ENCODE measurements around the gene MMP17.

The MMP17 gene

DNA sequence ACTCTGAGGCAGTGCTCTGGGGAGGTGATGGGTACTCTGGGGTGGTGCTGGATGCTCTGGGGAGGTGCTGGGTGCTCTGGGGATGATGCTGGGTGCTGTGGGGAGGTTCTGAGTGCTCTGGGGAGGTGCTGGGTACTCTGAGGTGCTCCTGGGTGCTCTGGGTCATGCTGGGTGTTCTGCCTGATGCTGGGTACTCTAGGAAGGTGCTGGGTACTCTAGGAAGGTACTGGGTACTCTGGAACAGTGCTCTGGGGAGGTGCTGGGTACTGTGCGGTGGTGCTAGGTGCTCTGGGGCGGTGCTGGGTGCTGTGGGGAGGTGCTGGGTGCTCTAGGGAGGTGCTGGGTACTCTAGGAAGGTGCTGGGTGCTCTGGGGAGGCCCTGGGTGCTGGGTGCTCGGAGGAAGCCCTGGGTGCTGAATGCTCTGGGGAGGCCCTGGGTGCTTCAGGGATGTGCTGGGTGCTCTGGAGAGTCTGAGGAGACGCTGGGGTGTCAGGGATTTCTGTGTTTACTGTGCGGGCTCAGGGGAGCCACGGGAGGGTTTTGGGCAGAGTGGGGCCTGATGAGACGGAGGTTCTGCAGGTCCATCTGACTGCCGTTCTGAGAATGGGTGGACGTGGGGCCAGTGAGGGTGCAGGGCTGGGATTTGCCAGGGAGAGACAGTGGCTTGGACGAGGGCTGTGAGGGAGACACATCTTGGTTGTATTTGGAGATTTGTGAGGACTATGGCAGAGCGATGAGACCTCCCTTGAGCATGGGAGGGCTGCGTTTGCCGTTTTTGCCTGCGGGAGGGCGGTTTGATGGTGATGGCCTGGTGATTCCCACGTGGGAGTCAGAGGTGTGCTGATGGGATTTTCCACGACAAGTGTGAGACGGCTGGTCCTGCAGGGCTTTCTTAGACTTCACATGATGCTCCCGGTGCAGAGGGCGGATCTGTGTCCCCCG lies 30.0 kb downstream of the MMP17 start:
- Histone ChIP-seq H3K4me3 (ENCODE audit: low read depth, low read length) (no peak overlapping the region), H3K9me3 (no peaks in the 10 kb centered on the region), H3K4me1 (peaks cover 8% of the 10 kb centered on the region), H3K27me3 (no peaks in the 10 kb centered on the region), H3K36me3 (no peaks in the 10 kb centered on the region)
- TF ChIP-seq, protein P1, sequence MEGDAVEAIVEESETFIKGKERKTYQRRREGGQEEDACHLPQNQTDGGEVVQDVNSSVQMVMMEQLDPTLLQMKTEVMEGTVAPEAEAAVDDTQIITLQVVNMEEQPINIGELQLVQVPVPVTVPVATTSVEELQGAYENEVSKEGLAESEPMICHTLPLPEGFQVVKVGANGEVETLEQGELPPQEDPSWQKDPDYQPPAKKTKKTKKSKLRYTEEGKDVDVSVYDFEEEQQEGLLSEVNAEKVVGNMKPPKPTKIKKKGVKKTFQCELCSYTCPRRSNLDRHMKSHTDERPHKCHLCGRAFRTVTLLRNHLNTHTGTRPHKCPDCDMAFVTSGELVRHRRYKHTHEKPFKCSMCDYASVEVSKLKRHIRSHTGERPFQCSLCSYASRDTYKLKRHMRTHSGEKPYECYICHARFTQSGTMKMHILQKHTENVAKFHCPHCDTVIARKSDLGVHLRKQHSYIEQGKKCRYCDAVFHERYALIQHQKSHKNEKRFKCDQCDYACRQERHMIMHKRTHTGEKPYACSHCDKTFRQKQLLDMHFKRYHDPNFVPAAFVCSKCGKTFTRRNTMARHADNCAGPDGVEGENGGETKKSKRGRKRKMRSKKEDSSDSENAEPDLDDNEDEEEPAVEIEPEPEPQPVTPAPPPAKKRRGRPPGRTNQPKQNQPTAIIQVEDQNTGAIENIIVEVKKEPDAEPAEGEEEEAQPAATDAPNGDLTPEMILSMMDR (IDR thresholded peaks at IDR 0.05; ENCODE audit: low read depth, low read length) = no peak
- peak; percentile 6 for DNase-seq

DNA sequence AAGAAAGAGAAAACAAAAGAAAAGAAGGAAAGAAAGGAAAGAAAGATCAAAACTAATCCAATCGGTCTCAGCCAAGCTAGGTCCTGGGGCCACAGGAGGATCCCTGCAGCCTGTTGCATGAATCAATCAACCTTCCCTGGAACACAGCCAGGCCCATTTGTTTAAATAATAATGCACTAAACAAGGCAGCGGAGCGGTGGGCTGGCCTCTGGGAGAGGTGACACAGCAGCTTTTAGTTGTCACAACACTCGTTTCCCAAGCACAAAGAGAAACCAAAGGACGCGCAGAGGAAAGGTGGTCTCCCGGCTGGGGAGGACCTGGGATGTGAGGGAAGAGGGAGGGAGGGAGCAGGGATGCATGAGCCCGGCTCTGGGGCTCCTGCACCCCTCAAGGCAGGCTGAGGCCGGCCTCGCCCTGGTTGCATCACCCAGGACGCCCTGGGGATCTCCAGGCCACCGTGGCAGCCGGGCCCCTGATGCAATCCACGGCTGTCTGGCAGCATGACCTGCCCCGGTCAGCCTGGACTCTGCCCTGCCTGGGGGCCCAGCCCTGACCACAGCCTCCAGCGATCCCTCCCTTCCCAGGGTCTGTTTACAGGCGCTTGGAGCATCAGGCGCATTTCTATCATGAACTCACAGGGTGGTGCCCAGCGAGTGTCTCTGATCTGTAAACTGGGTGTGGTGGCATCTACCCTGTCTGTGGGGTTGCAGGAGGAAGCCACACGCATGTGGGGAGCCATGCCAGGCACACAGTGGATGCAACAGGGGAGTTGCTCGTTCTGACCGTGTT lies 32.5 kb downstream of the MMP17 start:
- no peaks in the 10 kb centered on the region for H3K9me3 ChIP-seq
- TF ChIP-seq, protein P1 (IDR thresholded peaks at IDR 0.05; ENCODE audit: low read depth, low read length) = no peak
- peak; percentile 68 for DNase-seq
- H3K4me1 ChIP-seq = peaks cover 12% of the 10 kb centered on the region
- H3K27me3 ChIP-seq = no peaks in the 10 kb centered on the region
- no peaks in the 10 kb centered on the region for H3K36me3 ChIP-seq
- peak overlapping the region; percentile 18; the same call in 1 of the 2 replicates for H3K4me3 ChIP-seq (ENCODE audit: low read depth, low read length)

DNA sequence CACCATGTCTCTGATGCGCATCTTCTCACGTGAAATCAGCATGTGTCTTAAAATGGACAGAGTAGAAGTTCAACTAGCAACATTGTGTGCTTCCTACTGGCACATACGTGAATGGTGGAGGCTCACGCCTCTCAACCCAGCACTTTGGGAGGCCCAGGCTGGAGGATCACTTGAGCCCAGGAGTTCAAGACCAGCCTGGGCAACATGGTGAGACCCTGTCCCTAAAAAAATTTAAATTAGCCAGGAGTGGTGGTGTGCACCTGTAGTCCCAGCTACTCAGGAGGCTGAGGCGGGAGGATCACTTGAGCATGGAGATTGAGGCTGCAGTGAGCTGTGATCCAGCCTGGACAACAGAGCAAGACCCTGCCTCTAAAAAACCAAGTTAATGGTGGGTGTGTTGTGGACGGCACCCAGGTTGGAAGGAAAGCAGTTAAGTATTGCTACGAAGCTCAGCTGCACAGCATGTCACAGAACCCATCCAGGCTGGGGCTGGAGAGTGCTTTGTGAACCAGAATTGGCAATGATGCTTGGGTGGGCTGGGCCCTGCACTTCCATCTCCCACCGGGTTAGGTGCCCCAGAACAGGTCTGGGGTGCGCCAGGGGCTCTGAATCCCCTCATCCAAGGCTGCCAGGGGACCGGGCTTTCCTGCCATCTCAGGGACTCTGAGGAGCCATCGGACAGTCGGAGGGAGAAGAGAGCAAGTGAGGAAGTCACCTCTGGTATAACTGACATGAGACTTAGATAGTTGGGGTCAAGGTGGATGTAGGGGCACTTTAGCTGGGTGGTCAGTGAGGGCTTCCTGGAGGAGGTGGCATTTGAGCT lies 33.3 kb downstream of the MMP17 start:
- Histone ChIP-seq H3K4me3 (ENCODE audit: low read depth, low read length) (no peak overlapping the region), H3K9me3 (no peaks in the 10 kb centered on the region), H3K36me3 (no peaks in the 10 kb centered on the region), H3K27me3 (no peaks in the 10 kb centered on the region), H3K4me1 (peaks cover 12% of the 10 kb centered on the region)
- TF ChIP-seq, protein P1 (IDR thresholded peaks at IDR 0.05; ENCODE audit: low read depth, low read length) = no peak
- DNase-seq = no peak

DNA sequence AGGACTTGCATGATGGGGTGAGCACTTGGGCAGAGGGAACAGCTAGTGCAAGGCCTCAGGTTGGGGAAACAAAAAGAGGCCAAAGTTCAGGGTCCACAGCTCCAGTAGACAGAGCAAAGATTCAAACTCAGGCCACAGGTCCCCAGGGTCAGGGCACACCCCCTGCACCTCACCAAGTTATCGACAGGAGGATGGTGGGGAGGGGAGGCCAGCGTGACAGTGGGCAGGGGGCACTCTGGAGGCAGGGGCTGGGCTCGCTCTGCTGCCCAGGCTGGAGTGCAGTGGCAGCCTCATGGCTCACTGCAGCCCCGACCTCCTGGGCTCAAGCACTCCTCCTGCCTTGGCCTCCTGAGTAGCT lies 33.9 kb downstream of the MMP17 start:
- TF ChIP-seq, protein P1 (IDR thresholded peaks at IDR 0.05; ENCODE audit: low read depth, low read length) = no peak
- no peaks in the 10 kb centered on the region for H3K27me3 ChIP-seq
- H3K36me3 ChIP-seq = no peaks in the 10 kb centered on the region
- H3K4me3 ChIP-seq (ENCODE audit: low read depth, low read length) = no peak overlapping the region
- H3K4me1 ChIP-seq = peaks cover 12% of the 10 kb centered on the region
- no peaks in the 10 kb centered on the region for H3K9me3 ChIP-seq
- no peak for DNase-seq

DNA sequence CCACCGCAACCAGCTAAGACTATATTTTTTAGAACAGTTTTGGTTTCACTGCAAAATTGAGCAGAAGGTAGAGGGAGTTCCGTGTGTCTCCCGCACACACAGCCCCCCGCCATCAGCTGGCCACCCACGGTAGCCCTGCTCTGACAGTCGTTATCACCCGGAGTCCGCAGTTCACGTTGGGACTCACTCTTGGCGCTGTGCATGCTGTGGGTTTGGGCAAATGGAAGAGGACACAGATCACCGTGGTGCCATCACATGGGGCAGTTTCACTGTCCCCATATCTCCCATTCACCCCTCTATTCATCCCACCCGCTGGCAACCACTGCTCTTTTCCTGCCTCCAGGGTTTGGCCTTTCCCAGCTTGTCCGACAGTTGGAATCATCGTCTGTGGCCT lies 34.4 kb downstream of the MMP17 start:
- Histone ChIP-seq H3K36me3 (no peaks in the 10 kb centered on the region), H3K27me3 (no peaks in the 10 kb centered on the region), H3K4me3 (ENCODE audit: low read depth, low read length) (no peak overlapping the region), H3K4me1 (peaks cover 12% of the 10 kb centered on the region), H3K9me3 (no peaks in the 10 kb centered on the region)
- DNase-seq = no peak
- TF ChIP-seq, protein P1 (IDR thresholded peaks at IDR 0.05; ENCODE audit: low read depth, low read length) = no peak

Data from BE2C (cell line).